Panc1 (cell line): ENCODE measurements around the gene SGMS1.

ENCODE experiments used
- POLR2AphosphoS5 ChIP-seq: IDR thresholded peaks from 2 replicates; pipeline ENCODE4 v1.6.1; 2012; ENCODE audit warnings: mild to moderate bottlenecking, low read depth, low read length, moderate library complexity
- SIN3A ChIP-seq: IDR thresholded peaks from 2 replicates; pipeline ENCODE4 v1.6.1; 2012; ENCODE audit warnings: low read depth, mild to moderate bottlenecking, low read length, moderate library complexity, borderline replicate concordance; ENCODE audit not compliant: insufficient read depth
- TCF7L2 ChIP-seq: IDR thresholded peaks from 2 replicates; pipeline ENCODE4 v1.6.1; 2011; ENCODE audit warnings: mild to moderate bottlenecking, low read depth, low read length, inconsistent platforms
- TF ChIP-seq, protein P1 (sequence below): fragments of 450-650 bp; IDR thresholded peaks from 2 replicates; pipeline ENCODE4 v1.5.1; 2017; ENCODE audit warnings: mild to moderate bottlenecking
- TF ChIP-seq, protein P2 (sequence below), 2 experiments: IDR thresholded peaks; 2 replicates each; pipeline ENCODE4 v1.6.1; 2011 to 2012; ENCODE audit warnings: low read depth in 2 of 2, control low read depth in 1 of 2, low read length in 1 of 2, mild to moderate bottlenecking in 1 of 2, moderate library complexity in 1 of 2; ENCODE audit not compliant: insufficient read depth in 1 of 2

DNA sequence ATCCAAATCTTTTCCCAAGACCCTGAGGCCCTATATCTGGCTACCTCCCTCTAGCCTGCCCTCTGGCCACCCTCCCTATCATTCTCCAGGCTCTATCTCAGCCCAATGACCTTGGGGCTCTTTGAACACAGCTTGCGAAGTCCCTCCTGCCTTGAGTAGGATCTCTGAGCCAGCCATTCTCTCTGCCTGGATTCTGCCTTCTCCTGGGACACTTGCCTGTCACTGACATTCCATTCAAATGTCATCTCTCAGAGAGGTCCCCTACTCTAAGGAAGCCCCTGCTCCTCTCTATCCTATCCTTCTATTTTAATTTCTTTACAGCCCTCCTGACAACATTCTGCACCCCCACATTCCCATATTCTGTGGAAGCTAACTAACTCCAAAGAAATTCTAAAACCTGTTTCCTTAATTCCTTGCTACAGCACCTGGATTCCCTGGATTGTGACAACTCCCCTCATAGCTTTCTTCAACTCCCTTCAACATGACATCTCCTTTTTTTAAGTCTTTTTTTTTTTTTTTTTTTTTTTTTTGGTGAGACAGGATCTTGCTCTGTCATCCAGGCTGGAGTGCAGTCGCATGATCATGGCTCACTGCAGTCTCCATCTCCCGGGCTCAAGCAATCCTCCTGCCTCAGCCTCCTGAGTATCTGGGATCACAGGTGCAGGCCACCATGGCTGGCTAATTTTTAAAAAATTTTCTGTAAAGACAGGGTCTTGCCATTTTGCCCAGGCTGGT lies 291.5 kb downstream of the SGMS1 start:
- TF ChIP-seq, protein P1, sequence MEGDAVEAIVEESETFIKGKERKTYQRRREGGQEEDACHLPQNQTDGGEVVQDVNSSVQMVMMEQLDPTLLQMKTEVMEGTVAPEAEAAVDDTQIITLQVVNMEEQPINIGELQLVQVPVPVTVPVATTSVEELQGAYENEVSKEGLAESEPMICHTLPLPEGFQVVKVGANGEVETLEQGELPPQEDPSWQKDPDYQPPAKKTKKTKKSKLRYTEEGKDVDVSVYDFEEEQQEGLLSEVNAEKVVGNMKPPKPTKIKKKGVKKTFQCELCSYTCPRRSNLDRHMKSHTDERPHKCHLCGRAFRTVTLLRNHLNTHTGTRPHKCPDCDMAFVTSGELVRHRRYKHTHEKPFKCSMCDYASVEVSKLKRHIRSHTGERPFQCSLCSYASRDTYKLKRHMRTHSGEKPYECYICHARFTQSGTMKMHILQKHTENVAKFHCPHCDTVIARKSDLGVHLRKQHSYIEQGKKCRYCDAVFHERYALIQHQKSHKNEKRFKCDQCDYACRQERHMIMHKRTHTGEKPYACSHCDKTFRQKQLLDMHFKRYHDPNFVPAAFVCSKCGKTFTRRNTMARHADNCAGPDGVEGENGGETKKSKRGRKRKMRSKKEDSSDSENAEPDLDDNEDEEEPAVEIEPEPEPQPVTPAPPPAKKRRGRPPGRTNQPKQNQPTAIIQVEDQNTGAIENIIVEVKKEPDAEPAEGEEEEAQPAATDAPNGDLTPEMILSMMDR, result no peak
- no peak for TF ChIP-seq TCF7L2
- TF ChIP-seq SIN3A, result no peak
- TF ChIP-seq POLR2AphosphoS5, result no peak
- TF ChIP-seq, protein P2, sequence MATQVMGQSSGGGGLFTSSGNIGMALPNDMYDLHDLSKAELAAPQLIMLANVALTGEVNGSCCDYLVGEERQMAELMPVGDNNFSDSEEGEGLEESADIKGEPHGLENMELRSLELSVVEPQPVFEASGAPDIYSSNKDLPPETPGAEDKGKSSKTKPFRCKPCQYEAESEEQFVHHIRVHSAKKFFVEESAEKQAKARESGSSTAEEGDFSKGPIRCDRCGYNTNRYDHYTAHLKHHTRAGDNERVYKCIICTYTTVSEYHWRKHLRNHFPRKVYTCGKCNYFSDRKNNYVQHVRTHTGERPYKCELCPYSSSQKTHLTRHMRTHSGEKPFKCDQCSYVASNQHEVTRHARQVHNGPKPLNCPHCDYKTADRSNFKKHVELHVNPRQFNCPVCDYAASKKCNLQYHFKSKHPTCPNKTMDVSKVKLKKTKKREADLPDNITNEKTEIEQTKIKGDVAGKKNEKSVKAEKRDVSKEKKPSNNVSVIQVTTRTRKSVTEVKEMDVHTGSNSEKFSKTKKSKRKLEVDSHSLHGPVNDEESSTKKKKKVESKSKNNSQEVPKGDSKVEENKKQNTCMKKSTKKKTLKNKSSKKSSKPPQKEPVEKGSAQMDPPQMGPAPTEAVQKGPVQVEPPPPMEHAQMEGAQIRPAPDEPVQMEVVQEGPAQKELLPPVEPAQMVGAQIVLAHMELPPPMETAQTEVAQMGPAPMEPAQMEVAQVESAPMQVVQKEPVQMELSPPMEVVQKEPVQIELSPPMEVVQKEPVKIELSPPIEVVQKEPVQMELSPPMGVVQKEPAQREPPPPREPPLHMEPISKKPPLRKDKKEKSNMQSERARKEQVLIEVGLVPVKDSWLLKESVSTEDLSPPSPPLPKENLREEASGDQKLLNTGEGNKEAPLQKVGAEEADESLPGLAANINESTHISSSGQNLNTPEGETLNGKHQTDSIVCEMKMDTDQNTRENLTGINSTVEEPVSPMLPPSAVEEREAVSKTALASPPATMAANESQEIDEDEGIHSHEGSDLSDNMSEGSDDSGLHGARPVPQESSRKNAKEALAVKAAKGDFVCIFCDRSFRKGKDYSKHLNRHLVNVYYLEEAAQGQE (IDR thresholded peaks at IDR 0.05; ENCODE audit: insufficient read depth in 1 of 2, low read depth in 2 of 2, low read length in 1 of 2), result no peak
